Left ventricle myocardium inferior (tissue), 1 donor: ENCODE measurements around the gene SYNPR. TPM values are rescaled to one million over a fixed set of nuclear protein-coding genes. Genes with fewer than 3 reads are reported as not detected.

ENCODE experiments used
- DNase-seq: peaks from one replicate; pipeline ENCODE4 v3.0.0-alpha.2; 2020
- H3K27ac ChIP-seq: fragments of 200-600 bp; replicated peaks from 2 replicates; pipeline ENCODE4 v1.8.0; 2021
- H3K27me3 ChIP-seq: fragments of 200-600 bp; 2 replicates; pipeline ENCODE4 v1.8.0; 2021; ENCODE audit warnings: low read depth
- H3K36me3 ChIP-seq: fragments of 200-600 bp; 2 replicates; pipeline ENCODE4 v1.8.0; 2021
- H3K4me1 ChIP-seq: fragments of 200-600 bp; 2 replicates; pipeline ENCODE4 v1.8.0; 2021
- H3K4me3 ChIP-seq: fragments of 200-600 bp; 2 replicates; pipeline ENCODE4 v1.8.0; 2021; ENCODE audit warnings: mild to moderate bottlenecking, moderate library complexity
- H3K9me3 ChIP-seq: fragments of 200-600 bp; replicated peaks from 2 replicates; pipeline ENCODE4 v1.8.0; 2021
- CTCF ChIP-seq: fragments of 200-600 bp; IDR thresholded peaks from 2 replicates; pipeline ENCODE4 v1.8.0; 2021; ENCODE audit warnings: antibody characterized with exemption, mild to moderate bottlenecking, borderline replicate concordance
- intact Hi-C: fragments of 100-400 bp; cut with micrococcal nuclease; formaldehyde crosslinking; loops from one replicate; pipeline ENCODE4 v1.11.0; 2022
- total RNA-seq: library from RNA; stranded (reverse); fragmentation: NEBNext Ultra II Directional; extraction: Animal tissue kit (Norgen Biotek cat#: 25700); gene quantifications from one replicate; pipeline ENCODE4 v1.2.1, GENCODE V29; 2021
- donor health status: DM: no; HTN: yes; CAD: no; lungs with severe emphysema.

Gene SYNPR
- total RNA-seq, 1 donor from 2014 or later: 0.93 TPM

- Histone ChIP-seq H3K27me3 (peaks cover 3% of the 10 kb centered on the region), H3K9me3 (no peaks in the 10 kb centered on the region), H3K36me3 (no peaks in the 10 kb centered on the region), H3K27ac (no peak overlapping the region), H3K4me3 (no peak overlapping the region), H3K4me1 (no peaks in the 10 kb centered on the region)
- intact Hi-C loops: no loop called here
- no peak for TF ChIP-seq CTCF
- DNase-seq: no peak
Observed at GRCh38 chr3:63613561-63613960, 335.5 kb downstream of the SYNPR start.

- no peak overlapping the region for H3K4me3 ChIP-seq
- H3K4me1 ChIP-seq: no peaks in the 10 kb centered on the region
- intact Hi-C loops: no loop called here
- TF ChIP-seq CTCF: no peak
- H3K9me3 ChIP-seq: no peaks in the 10 kb centered on the region
- no peak overlapping the region for H3K27ac ChIP-seq
- peaks cover 17% of the 10 kb centered on the region for H3K27me3 ChIP-seq
- H3K36me3 ChIP-seq: no peaks in the 10 kb centered on the region
- no peak for DNase-seq
Observed at GRCh38 chr3:63617391-63617790, 339.3 kb downstream of the SYNPR start.

GRCh38 chr3:63624941-63625560, 346.9 kb downstream of the SYNPR start:
- peaks cover 9% of the 10 kb centered on the region for H3K4me1 ChIP-seq
- no peak for DNase-seq
- H3K36me3 ChIP-seq: no peaks in the 10 kb centered on the region
- intact Hi-C loops: no loop called here
- H3K27me3 ChIP-seq: peaks cover 4% of the 10 kb centered on the region
- no peak overlapping the region for H3K4me3 ChIP-seq
- H3K9me3 ChIP-seq: no peaks in the 10 kb centered on the region
- TF ChIP-seq CTCF: no peak
- no peak overlapping the region for H3K27ac ChIP-seq

GRCh38 chr3:63631670-63632069, 353.6 kb downstream of the SYNPR start:
- DNase-seq: no peak

GRCh38 chr3:63635186-63635585, 357.1 kb downstream of the SYNPR start:
- no peak for DNase-seq

More at GRCh38 chr3:63631670-63632069, 353.6 kb downstream of the SYNPR start:
- no peaks in the 10 kb centered on the region for H3K36me3 ChIP-seq
- H3K4me3 ChIP-seq: no peak overlapping the region
- H3K9me3 ChIP-seq: peaks cover 4% of the 10 kb centered on the region
- no peaks in the 10 kb centered on the region for H3K4me1 ChIP-seq
- no peak overlapping the region for H3K27ac ChIP-seq
- H3K27me3 ChIP-seq: peaks cover 11% of the 10 kb centered on the region
- intact Hi-C loops: no loop called here
- TF ChIP-seq CTCF: no peak

More at GRCh38 chr3:63635186-63635585, 357.1 kb downstream of the SYNPR start:
- peaks cover 12% of the 10 kb centered on the region for H3K9me3 ChIP-seq
- peaks cover 16% of the 10 kb centered on the region for H3K27me3 ChIP-seq
- no peaks in the 10 kb centered on the region for H3K36me3 ChIP-seq
- no peak for TF ChIP-seq CTCF
- intact Hi-C loops: no loop called here
- H3K4me1 ChIP-seq: no peaks in the 10 kb centered on the region
- H3K27ac ChIP-seq: no peak overlapping the region
- H3K4me3 ChIP-seq: no peak overlapping the region
